Choroid plexus epithelial cell (primary cell): ENCODE data around the gene HECA.

Source experiments
- DNase-seq: peaks from one replicate; pipeline ENCODE4 v3.0.0-alpha.2; 2010; ENCODE audit warnings: low read depth
- H3K4me3 ChIP-seq: 2 replicates; pipeline ENCODE4 v1.5.1; 2011; ENCODE audit warnings: low read depth, mild to moderate bottlenecking, control low read depth, low read length, moderate library complexity
- TF ChIP-seq, protein P1 (sequence below): conservative IDR thresholded peaks from 2 replicates; pipeline ENCODE4 v1.5.1; 2011; ENCODE audit warnings: low read depth, mild to moderate bottlenecking, control low read depth, inconsistent platforms, low read length, moderate library complexity

Gene HECA

DNA sequence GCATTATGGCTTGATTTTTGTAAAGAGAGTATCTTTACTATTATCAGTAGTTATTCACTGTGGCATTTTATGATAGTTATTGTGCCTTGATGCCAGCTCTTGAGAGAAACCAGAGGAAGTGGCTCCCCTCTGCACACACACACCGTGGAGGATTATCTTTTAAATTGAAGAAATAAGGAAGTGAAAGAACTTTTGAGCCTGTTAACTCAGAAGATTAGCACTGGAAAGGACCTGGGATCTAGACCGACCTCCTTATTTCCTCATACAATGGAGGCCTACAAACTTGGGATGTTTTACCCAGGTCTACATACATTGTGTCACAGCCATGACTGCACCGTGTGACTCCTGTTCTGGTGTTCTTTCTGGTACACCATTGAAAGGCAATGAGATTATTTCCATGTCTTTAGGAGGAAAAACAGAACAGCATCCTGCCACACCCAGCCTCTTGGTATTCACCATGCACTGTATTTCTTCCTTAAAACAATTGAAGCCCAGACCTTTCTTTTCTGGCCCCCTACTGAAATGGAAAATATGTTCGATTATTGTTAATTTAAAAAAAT is 40.6 kb downstream of the HECA start:
- no peak overlapping the region for H3K4me3 ChIP-seq
- DNase-seq = no peak

DNA sequence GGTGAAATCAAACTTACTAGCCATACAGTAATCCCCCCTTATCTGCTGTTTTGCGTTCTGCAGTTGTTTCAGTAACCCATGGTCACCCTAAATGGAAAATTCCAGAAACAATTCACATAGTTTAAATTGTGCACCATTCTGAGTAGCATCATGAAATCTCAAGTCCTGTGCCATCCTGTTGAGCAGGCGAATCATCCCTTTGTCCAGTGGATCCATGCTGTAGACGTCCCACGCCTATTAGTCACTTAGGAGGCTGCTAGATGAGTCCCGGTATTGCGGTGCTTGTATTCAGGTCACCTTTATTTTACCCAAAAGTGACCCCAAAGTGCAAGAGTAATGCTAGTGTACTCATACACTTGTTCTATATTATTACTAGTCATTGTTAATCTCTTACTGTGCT is 46.4 kb downstream of the HECA start:
- no peak for DNase-seq
- TF ChIP-seq, protein P1, sequence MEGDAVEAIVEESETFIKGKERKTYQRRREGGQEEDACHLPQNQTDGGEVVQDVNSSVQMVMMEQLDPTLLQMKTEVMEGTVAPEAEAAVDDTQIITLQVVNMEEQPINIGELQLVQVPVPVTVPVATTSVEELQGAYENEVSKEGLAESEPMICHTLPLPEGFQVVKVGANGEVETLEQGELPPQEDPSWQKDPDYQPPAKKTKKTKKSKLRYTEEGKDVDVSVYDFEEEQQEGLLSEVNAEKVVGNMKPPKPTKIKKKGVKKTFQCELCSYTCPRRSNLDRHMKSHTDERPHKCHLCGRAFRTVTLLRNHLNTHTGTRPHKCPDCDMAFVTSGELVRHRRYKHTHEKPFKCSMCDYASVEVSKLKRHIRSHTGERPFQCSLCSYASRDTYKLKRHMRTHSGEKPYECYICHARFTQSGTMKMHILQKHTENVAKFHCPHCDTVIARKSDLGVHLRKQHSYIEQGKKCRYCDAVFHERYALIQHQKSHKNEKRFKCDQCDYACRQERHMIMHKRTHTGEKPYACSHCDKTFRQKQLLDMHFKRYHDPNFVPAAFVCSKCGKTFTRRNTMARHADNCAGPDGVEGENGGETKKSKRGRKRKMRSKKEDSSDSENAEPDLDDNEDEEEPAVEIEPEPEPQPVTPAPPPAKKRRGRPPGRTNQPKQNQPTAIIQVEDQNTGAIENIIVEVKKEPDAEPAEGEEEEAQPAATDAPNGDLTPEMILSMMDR = no peak
- H3K4me3 ChIP-seq = no peak overlapping the region

More for the DNA sequence above, 40.6 kb downstream of the HECA start:
- TF ChIP-seq, protein P1 = no peak

DNA sequence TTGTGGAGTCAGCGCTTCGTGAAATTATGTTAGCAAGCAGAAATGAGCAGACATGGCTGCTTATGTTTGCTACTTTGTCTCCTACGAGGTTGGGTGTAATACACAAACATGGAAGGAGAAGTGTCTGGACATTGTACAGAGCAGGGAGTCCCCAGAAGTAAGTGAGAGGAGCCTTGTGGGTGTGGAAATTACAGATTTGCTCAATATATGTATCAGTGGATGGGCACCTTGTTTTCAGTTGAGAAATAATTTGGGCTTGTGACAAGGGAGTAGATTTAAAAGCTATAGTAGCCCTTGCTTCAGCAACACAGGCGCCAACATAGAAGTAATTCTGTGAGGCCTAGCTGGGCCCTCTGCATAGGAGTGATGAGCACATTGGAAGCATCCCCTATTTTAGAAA is 49.2 kb downstream of the HECA start:
- no peak overlapping the region for H3K4me3 ChIP-seq
- DNase-seq = no peak
- TF ChIP-seq, protein P1 = no peak

DNA sequence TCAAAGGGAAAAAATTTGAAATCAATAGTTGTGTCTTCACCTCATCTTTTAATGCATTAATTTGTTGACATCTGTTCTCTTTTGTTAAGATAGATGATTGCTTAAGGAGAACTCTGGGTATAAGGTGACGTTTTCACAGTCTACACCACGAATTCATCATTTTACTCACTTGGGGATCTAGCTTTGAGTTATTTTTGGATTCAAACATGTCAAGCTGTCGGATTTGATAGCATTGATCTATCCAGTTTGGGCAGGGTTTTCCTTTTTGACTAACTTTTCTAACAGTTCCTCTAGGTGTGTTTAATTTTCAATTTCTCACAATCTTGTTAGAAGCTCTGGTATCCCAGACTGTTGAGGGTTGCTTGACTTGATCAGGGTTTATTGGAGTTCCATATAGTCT is 49.6 kb downstream of the HECA start:
- no peak for DNase-seq
- TF ChIP-seq, protein P1 = no peak
- no peak overlapping the region for H3K4me3 ChIP-seq

DNA sequence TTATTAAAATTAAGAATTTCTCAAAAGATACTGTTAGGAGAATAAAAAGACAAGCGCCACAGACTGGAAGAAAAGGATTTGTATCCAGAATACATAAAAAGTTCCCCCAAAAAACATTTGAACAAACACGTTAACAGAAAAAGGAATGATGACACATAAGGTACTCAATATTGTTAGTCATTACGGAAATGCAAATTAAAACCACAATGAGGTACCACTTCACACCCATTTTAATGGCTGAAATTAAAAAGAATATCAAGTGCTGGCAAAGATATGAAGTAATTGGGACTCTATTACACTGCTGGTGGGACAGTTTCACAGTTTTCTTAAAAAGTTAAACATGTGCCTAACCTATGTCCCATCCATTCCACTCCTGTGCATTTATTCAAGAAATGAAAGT is 51.4 kb downstream of the HECA start:
- DNase-seq = no peak
- no peak overlapping the region for H3K4me3 ChIP-seq
- TF ChIP-seq, protein P1 = no peak

DNA sequence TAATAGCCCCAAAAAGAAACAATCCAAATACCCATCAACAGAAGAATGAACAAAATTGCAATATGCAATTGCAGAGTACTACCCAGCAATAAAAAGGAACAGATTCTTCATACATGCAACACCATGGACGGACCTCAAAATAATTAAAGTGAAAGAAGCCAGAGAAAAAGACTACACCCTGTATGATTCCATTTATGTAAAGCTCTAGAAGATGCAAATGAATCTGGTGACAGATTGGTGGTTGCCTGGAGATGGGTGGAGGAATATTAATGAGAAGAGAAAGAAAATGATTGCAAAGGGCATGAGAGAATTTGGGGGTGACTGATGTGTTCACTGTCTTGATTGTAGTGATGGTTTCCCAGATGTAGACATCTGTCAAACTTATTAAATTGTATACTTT is 51.8 kb downstream of the HECA start:
- no peak for DNase-seq
- no peak overlapping the region for H3K4me3 ChIP-seq
- TF ChIP-seq, protein P1 = no peak

DNA sequence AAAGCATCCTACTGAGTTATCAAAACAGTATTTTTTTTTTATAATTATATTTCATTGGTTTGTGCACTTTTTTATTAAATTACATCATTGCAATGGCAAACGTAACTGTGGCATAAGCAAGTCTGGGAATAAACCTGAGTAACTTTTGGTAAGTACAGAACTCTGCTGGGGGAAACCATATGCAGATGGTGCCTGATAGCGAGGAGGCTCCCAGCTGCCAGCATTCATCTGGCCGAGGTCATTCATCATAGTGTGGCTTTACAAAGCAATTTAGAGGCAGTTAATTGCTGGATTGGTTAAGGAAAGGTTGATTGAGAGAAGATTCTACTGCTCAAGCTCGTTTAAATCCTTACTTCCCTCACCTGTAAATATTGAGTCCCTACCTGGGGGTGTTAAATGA is 52.6 kb downstream of the HECA start:
- TF ChIP-seq, protein P1 = no peak
- H3K4me3 ChIP-seq = no peak overlapping the region
- no peak for DNase-seq
